Erythroblast (primary cell): ENCODE results near the gene TMOD1.

Experiments
- GATA1 ChIP-seq: IDR thresholded peaks from 2 replicates; pipeline ENCODE4 v1.6.1; 2011; ENCODE audit warnings: low read depth, mild to moderate bottlenecking, control low read depth, low read length, moderate library complexity
- POLR2A ChIP-seq: IDR thresholded peaks from 2 replicates; pipeline ENCODE4 v1.6.1; 2011; ENCODE audit warnings: mild to moderate bottlenecking, low read length

GRCh38 chr9:97500765-97501176 lies 695 bp upstream of the TMOD1 start:
- TF ChIP-seq POLR2A = no peak
- TF ChIP-seq GATA1 = no peak
